Measurements from ENCODE around the gene CCNQ. TPM values are rescaled to one million over a fixed set of nuclear protein-coding genes. Genes with fewer than 3 reads are reported as not detected.

The CCNQ gene
- polyA plus RNA-seq, 6 donors from 2014 or later = 31.9 to 88.0 (median 69.7) TPM

- Mint-ChIP-seq H3K27ac (no peak overlapping the region), H3K9me3 (peaks cover 0 to 2% (median 0%) of the 10 kb centered on the region in 7 donors), H3K36me3 (no peaks in the 10 kb centered on the region), H3K27me3 (peaks cover 0 to 3% (median 0%) of the 10 kb centered on the region in 3 donors), H3K4me3 (no peak overlapping the region), H3K4me1 (peaks cover 15 to 29% (median 20%) of the 10 kb centered on the region in 3 donors)
- ATAC-seq (ENCODE audit: low read depth in 2 of 2) = no peak
- DNase-seq = no peak
These were observed 18.1 kb downstream of the CCNQ start for GRCh38 chrX:153580700-153581386.

DNA sequence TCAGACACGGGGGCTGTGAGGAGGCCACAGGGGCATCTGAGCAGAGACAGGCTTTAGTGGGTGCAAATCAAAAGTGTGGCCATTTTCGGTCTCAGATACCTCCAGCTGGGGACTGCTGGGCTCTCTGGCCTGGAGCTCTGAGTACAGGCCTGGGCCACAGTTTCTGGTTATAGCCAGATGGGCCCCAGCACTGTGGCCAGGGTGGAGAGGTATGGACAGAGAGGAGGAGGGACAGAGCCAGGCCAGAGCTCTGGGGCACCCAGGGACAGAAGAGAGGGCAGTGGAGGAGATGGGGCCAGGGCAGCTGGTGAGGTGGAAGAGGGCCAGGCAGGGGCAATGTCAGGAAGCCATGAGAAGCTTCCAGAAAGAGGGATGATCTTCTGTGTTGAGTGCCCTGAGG lies 20.1 kb downstream of the CCNQ start:
- no peaks in the 10 kb centered on the region for H3K36me3 Mint-ChIP-seq
- H3K27me3 Mint-ChIP-seq = peaks cover 0 to 13% (median 0%) of the 10 kb centered on the region in 3 donors
- ATAC-seq (ENCODE audit: low read depth in 2 of 2) (no peak), DNase-seq (no peak)
- H3K4me1 Mint-ChIP-seq = peaks cover 19 to 29% (median 20%) of the 10 kb centered on the region in 3 donors
- H3K27ac Mint-ChIP-seq = no peak overlapping the region
- no peaks in the 10 kb centered on the region for H3K9me3 Mint-ChIP-seq
- H3K4me3 Mint-ChIP-seq = peak overlapping the region in 1 of 8 donors; percentile 24

DNA sequence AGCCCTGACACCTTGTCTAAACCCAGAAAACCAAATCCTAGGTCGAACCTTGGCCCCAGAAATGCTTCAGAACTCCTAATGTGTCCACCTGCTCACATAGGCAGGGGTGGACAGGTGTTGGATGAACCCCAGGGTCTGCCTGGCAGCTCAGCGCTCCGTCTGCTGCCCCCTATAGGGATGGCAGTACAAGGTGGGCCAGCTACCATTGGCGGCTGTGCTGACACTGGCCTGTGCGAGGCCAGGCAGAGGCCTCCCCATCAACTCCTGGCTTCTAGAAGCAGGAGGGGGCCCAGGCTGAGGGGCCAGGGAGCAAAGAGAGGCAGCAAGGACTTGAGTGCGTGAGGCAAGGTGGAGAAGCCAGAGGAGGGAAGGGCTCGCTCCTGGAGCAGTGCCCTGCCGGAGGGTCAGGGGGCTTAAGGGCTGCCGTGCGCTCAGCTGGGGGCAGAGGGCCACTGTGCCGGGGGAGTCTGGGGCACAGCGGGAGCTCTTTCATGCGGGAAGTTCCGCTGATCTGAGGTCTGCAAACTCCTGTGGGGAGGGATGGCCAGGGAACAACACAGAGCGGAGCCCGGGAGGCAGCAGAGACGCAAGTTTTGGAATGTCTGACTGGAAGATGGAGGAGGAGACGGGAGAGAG lies 20.6 kb downstream of the CCNQ start:
- Mint-ChIP-seq H3K9me3 (no peaks in the 10 kb centered on the region), H3K27ac (no peak overlapping the region), H3K4me3 (no peak overlapping the region), H3K36me3 (no peaks in the 10 kb centered on the region), H3K27me3 (peaks cover 0 to 13% (median 0%) of the 10 kb centered on the region in 3 donors), H3K4me1 (peaks cover 14 to 24% (median 23%) of the 10 kb centered on the region in 3 donors)
- ATAC-seq (ENCODE audit: low read depth in 2 of 2) (no peak), DNase-seq (no peak)

DNA sequence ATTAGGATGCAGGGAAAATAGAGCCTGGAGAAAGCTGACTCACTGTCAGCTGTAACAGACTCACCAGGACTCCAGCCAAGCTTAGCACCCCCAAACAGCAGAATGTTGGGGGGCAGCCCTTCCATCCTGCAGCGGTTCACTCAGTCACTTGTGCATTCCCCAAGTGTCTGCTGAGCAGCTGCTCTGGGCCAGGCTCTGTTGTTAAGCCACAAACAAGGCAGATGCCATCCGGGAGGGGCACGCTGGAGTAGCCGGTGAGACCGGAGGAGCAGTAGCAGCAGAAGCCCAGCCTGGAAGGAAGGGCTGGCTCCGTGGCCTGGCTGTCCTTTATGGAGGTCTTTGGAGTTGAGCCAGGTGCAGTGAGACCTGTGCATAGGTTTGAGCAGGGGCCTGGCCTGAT lies 22.0 kb downstream of the CCNQ start:
- Mint-ChIP-seq H3K27me3 (peaks cover 0 to 13% (median 0%) of the 10 kb centered on the region in 3 donors), H3K36me3 (no peaks in the 10 kb centered on the region), H3K4me1 (peaks cover 5 to 16% (median 12%) of the 10 kb centered on the region in 3 donors), H3K9me3 (no peaks in the 10 kb centered on the region), H3K27ac (no peak overlapping the region), H3K4me3 (no peak overlapping the region)
- DNase-seq = no peak
- ATAC-seq (ENCODE audit: low read depth in 2 of 2) = no peak

DNA sequence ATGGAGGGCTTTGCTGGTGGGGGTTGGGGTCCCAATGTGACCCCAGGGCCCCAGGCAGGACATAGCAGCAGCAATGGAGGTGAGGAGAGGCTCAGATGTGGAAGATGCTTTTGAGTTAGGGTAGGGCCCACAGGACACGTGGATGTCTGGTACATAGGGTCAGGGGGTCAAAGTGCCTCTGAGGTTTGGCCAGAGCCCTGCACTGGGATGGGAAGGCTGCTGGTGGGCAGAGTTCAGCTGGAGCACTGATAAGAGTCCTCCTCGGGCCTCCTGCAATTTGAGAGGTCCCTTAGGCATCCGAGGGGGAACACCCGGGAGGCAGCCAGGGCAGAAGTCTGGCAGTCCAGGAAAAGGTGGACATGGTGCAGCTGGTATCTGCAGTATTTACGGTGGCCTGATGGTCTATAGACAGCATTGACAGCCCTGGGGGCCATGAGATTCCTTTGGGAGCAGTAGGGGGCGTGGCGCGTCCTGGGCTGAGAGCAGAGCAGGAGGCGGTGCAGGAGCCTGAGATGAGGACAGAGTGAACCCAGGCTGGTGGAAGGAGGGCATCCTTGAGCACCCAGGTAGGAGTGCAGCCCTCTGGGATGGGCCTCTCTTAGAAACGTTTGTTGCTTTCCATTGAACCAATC lies 22.6 kb downstream of the CCNQ start:
- ATAC-seq (ENCODE audit: low read depth in 2 of 2) = no peak
- H3K27ac Mint-ChIP-seq = no peak overlapping the region
- no peak overlapping the region for H3K4me3 Mint-ChIP-seq

GRCh38 chrX:153573984-153574383 lies 25.0 kb downstream of the CCNQ start:
- H3K9me3 Mint-ChIP-seq = no peaks in the 10 kb centered on the region
- peak; percentile 23 for DNase-seq
- H3K27ac Mint-ChIP-seq = peak overlapping the region in 3 of 6 donors; percentile 42 to 54 (median 47)
- H3K36me3 Mint-ChIP-seq = no peaks in the 10 kb centered on the region
- H3K4me3 Mint-ChIP-seq = peak overlapping the region in 1 of 8 donors; percentile 64
- H3K27me3 Mint-ChIP-seq = peaks cover 0 to 22% (median 0%) of the 10 kb centered on the region in 3 donors
- ATAC-seq (ENCODE audit: low read depth in 2 of 2) = peak; percentile 18 to 85
- H3K4me1 Mint-ChIP-seq = peaks cover 4 to 16% (median 15%) of the 10 kb centered on the region in 3 donors

More for the DNA sequence above, 22.6 kb downstream of the CCNQ start:
- H3K36me3 Mint-ChIP-seq = no peaks in the 10 kb centered on the region
- peaks cover 7 to 20% (median 11%) of the 10 kb centered on the region in 3 donors for H3K4me1 Mint-ChIP-seq
- peaks cover 0 to 16% (median 0%) of the 10 kb centered on the region in 3 donors for H3K27me3 Mint-ChIP-seq
- no peaks in the 10 kb centered on the region for H3K9me3 Mint-ChIP-seq
- DNase-seq = no peak

DNA sequence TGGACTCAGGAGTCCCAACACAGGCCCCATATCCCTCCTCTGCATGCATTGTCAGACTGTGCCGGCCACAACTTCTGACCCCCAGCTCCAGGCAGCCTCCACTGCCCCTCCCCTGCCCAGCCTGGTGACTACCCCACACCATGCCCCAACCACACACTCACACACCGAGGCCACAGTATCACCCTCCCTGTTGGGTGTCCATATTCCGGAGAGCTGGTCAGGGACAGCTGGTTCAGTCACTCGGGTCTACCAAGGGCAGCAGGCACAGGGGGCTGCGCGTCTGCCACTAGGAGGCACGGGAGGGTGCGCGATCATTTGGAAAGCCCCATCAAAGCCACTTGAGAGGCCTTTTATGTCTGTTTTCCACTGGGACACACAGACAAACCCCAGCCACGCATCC lies 26.3 kb downstream of the CCNQ start:
- no peak overlapping the region for H3K4me3 Mint-ChIP-seq
- H3K9me3 Mint-ChIP-seq = no peaks in the 10 kb centered on the region
- peaks cover 4 to 16% (median 15%) of the 10 kb centered on the region in 3 donors for H3K4me1 Mint-ChIP-seq
- H3K27me3 Mint-ChIP-seq = peaks cover 0 to 22% (median 0%) of the 10 kb centered on the region in 3 donors
- ATAC-seq (ENCODE audit: low read depth in 2 of 2) (no peak), DNase-seq (no peak)
- peak overlapping the region in 2 of 6 donors; percentile 27 to 71 for H3K27ac Mint-ChIP-seq
- no peaks in the 10 kb centered on the region for H3K36me3 Mint-ChIP-seq

GRCh38 chrX:153571534-153571908 lies 27.4 kb downstream of the CCNQ start:
- Mint-ChIP-seq H3K27ac (no peak overlapping the region), H3K9me3 (no peaks in the 10 kb centered on the region), H3K4me3 (peak overlapping the region in 1 of 8 donors; percentile 71), H3K36me3 (no peaks in the 10 kb centered on the region), H3K4me1 (peaks cover 4 to 16% (median 15%) of the 10 kb centered on the region in 3 donors), H3K27me3 (peaks cover 0 to 22% (median 0%) of the 10 kb centered on the region in 3 donors)
- DNase-seq = no peak
- no peak for ATAC-seq (ENCODE audit: low read depth in 2 of 2)

GRCh38 chrX:153569475-153569874 lies 29.5 kb downstream of the CCNQ start:
- Mint-ChIP-seq H3K4me1 (peaks cover 4 to 16% (median 15%) of the 10 kb centered on the region in 3 donors), H3K36me3 (no peaks in the 10 kb centered on the region), H3K27ac (no peak overlapping the region), H3K4me3 (no peak overlapping the region), H3K9me3 (no peaks in the 10 kb centered on the region), H3K27me3 (peaks cover 0 to 9% (median 0%) of the 10 kb centered on the region in 3 donors)
- DNase-seq (no peak), ATAC-seq (ENCODE audit: low read depth in 2 of 2) (no peak)

DNA sequence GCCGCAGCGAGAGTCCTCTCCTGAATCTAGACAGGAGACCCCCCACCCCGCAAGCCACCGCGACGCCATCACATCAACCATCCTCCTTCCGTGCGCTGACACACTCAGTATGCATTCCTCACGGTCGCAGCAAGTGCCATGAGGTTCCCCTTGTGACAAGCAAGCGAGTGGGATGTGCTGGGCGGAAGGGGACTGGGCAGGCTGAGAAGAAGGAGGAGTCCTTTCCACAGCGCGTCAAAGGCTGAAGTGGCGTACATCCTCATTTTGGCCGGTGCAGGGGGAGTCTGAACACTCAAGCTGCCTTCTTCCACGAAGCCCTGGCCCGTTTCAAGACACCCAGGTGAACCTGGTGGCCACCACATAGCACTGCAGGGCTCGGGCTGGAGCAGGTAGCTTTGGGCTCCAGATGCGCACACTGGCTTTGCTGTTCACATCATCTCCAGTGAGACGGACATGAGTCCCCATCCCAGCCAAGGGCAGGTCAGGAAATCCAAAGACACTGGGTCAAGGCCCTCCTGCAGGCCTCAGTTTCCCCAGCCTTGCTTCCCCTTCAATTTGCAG lies 30.4 kb downstream of the CCNQ start:
- no peak overlapping the region for H3K4me3 Mint-ChIP-seq
- H3K4me1 Mint-ChIP-seq = peaks cover 5 to 15% (median 14%) of the 10 kb centered on the region in 3 donors
- DNase-seq (no peak), ATAC-seq (ENCODE audit: low read depth in 2 of 2) (no peak)
- peaks cover 0 to under 1% (median 0%) of the 10 kb centered on the region in 7 donors for H3K9me3 Mint-ChIP-seq
- H3K27me3 Mint-ChIP-seq = peaks cover 0 to 9% (median 0%) of the 10 kb centered on the region in 3 donors
- H3K27ac Mint-ChIP-seq = no peak overlapping the region
- H3K36me3 Mint-ChIP-seq = no peaks in the 10 kb centered on the region

DNA sequence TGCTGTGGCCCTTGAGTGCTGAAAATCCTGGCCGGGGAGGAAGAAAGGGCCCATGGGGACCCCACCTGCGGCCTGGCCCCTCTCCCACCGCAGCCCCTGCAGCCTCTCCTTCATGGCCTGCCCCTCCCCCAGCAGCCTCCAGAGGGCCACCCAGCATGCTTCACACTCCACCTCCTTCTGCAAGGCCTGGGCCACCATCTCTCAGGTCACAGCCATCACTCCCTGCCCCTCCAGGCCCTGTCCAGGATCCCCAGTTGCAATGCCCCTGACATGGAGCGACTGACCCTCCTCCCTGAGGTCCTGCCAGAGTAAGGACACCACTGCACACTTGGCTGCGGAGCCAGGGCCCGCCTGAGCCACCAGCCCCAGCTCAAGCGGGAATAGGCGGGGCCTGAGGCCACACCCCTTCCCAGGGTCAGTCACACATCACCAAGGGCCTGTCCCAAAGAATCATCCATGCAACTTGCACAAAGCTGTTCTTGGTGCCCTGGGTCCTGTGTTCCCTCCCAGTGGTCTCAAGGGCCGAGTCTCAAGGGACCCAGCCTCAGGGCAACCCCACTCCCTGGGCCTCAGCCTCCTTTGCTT lies 32.9 kb downstream of the CCNQ start:
- Mint-ChIP-seq H3K27me3 (peaks cover 0 to 8% (median 2%) of the 10 kb centered on the region in 3 donors), H3K4me1 (peaks cover 4 to 12% (median 11%) of the 10 kb centered on the region in 3 donors), H3K9me3 (peaks cover 0 to 3% (median 0%) of the 10 kb centered on the region in 7 donors), H3K27ac (peak overlapping the region in 1 of 6 donors; percentile 74), H3K4me3 (no peak overlapping the region), H3K36me3 (no peaks in the 10 kb centered on the region)
- ATAC-seq (ENCODE audit: low read depth in 2 of 2) (no peak), DNase-seq (no peak)

DNA sequence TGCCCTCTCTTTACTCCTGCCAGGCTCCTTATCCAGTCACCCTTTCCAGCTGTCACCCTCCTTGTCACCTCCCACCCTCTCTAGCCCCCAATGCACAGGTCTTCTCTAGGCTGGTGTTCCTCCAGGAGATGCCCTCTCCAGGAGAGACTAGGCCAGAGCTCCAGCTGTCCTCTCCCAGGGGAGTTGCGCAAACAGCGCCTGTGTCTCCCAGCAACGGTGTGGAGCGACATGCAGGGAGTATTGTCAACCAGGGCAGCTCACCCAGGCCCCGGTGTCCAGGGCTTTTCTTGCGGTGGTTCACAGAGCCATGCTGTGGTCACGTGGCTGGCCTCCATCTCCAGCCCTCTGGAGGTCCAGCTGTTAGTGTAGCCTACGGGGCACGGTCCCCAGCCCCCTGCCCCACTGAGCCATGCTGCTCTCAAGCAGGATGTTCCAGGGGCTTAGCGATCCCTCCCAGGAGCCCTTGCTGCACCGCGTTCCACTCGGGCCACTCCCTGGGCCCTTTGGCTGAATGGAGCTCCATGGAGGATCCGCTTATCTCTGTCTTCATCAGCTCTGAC lies 34.8 kb downstream of the CCNQ start:
- Mint-ChIP-seq H3K9me3 (peaks cover 0 to 3% (median 0%) of the 10 kb centered on the region in 7 donors), H3K27me3 (peaks cover 0 to 12% (median 6%) of the 10 kb centered on the region in 3 donors), H3K4me3 (no peak overlapping the region), H3K4me1 (peaks cover 4 to 8% (median 7%) of the 10 kb centered on the region in 3 donors), H3K27ac (no peak overlapping the region), H3K36me3 (no peaks in the 10 kb centered on the region)
- ATAC-seq (ENCODE audit: low read depth in 2 of 2) = no peak
- no peak for DNase-seq

DNA sequence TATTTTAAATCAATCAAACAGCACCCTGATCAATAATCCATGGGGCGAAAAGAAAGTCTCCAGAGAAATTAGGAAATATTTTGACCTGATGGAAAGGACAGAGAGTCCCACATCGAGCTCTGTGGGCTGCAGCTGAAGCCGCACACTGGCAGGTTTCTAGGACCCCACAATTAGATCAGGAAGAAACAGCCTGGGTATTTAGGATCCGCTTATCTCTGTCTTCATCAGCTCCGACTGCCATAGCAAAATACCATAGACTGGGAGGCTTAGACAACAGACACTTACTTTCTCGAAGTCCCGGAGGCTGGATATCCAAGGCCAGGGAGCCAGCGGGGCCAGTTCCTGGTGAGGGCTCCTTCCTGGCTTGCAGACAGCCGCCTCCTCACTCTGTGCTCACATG lies 36.4 kb downstream of the CCNQ start:
- H3K4me3 Mint-ChIP-seq = no peak overlapping the region
- no peak overlapping the region for H3K27ac Mint-ChIP-seq

More for the DNA sequence above, 36.4 kb downstream of the CCNQ start:
- no peak for DNase-seq
- Mint-ChIP-seq H3K9me3 (peaks cover 0 to 3% (median 0%) of the 10 kb centered on the region in 7 donors), H3K27me3 (peaks cover 0 to 17% (median 6%) of the 10 kb centered on the region in 3 donors), H3K4me1 (peaks cover 4 to 8% (median 7%) of the 10 kb centered on the region in 3 donors), H3K36me3 (no peaks in the 10 kb centered on the region)
- no peak for ATAC-seq (ENCODE audit: low read depth in 2 of 2)

Data from naive B cell (primary cell).